ENCODE measurements around the gene UNC93B1. TPM values are rescaled to one million over a fixed set of nuclear protein-coding genes. Genes with fewer than 3 reads are reported as not detected.

UNC93B1 gene
- polyA plus RNA-seq, 2 of the 4 experiments (the other 2 are of a cell fraction), result 49.4 to 51.2 TPM

- ChIA-PET CTCF (no interaction called here), POLR2A (no interaction called here)
- Histone ChIP-seq H3K4me3 (no peak overlapping the region), H3K27ac (no peak overlapping the region), H3K4me1 (peaks cover 14% of the 10 kb centered on the region), H3K4me2 (no peak overlapping the region), H3K9me3 (no peaks in the 10 kb centered on the region)
- WGBS (ENCODE audit: missing lambda C conversion rate), result 94% methylated on average over 37 of the region's 37 CpGs
- TF ChIP-seq KDM5A (IDR thresholded peaks at IDR 0.05) (no peak), BCL3 (IDR thresholded peaks at IDR 0.05) (no peak), ATOH8 (CRISPR knock-in tag; IDR thresholded peaks at IDR 0.05; ENCODE audit: low read depth) (no peak), ZC3H11A (IDR thresholded peaks at IDR 0.05) (no peak), MAFK (IDR thresholded peaks at IDR 0.05; ENCODE audit: partially characterized antibody) (no peak), FOSB (CRISPR knock-in tag; IDR thresholded peaks at IDR 0.05) (no peak), SREBF2 (IDR thresholded peaks at IDR 0.05) (no peak), HDAC2 (IDR thresholded peaks at IDR 0.05) (no peak), RARB (CRISPR knock-in tag; IDR thresholded peaks at IDR 0.05) (no peak), MYC (IDR thresholded peaks at IDR 0.05; ENCODE audit: borderline replicate concordance, low read length) (no peak), POLR2A (IDR thresholded peaks at IDR 0.05; ENCODE audit: low read length) (no peak), HOXB13 (CRISPR knock-in tag; IDR thresholded peaks at IDR 0.05; ENCODE audit: low read depth) (no peak), RCOR1 (IDR thresholded peaks at IDR 0.05; ENCODE audit: low read depth, low read length) (no peak), NFE2L2 (conservative IDR thresholded peaks at IDR 0.05; ENCODE audit: low read length) (no peak), SMC3 (IDR thresholded peaks at IDR 0.05) (no peak), KDM1A (IDR thresholded peaks at IDR 0.05; ENCODE audit: low read depth) (no peak), CBX2 (IDR thresholded peaks at IDR 0.05; ENCODE audit: borderline replicate concordance, low read depth) (no peak)
- no peak for FAIRE-seq
- no peak for DNase-seq (ENCODE audit: low read depth in 1 of 2, low spot score in 1 of 2)
- no peak for ATAC-seq
These were observed 43.8 kb upstream of the UNC93B1 start for GRCh38 chr11:68047437-68048290.

- Histone ChIP-seq H3K9me3 (no peaks in the 10 kb centered on the region), H3K4me3 (no peak overlapping the region), H3K4me2 (no peak overlapping the region), H3K27ac (no peak overlapping the region), H3K4me1 (peaks cover 37% of the 10 kb centered on the region)
- DNase-seq (ENCODE audit: low read depth in 1 of 2, low spot score in 1 of 2), result no peak
- 98% methylated on average over 16 of the region's 18 CpGs for WGBS (ENCODE audit: missing lambda C conversion rate)
- no peak for ATAC-seq
- no peak for TF ChIP-seq FOSB (CRISPR knock-in tag; IDR thresholded peaks at IDR 0.05)
- TF ChIP-seq E2F6 (IDR thresholded peaks at IDR 0.05; ENCODE audit: borderline replicate concordance, low read depth), result no peak
- no peak for TF ChIP-seq REST (IDR thresholded peaks at IDR 0.05)
- TF ChIP-seq CHD2 (IDR thresholded peaks at IDR 0.05; ENCODE audit: low read length, partially characterized antibody), result no peak
- CTCF ChIA-PET, result no interaction called here
- POLR2A ChIA-PET, result no interaction called here
- no peak for FAIRE-seq
These were observed 41.0 kb upstream of the UNC93B1 start for GRCh38 chr11:68044898-68045351.

All from A549 (cell line).